Type B pancreatic cell (in vitro differentiated cells): Measurements from ENCODE around the gene HAUS6. TPM values are rescaled to one million over a fixed set of nuclear protein-coding genes. Genes with fewer than 3 reads are reported as not detected.

Experiments used
- DNase-seq: peaks from one replicate; pipeline ENCODE4 v3.0.0; 2021; ENCODE audit warnings: mixed read lengths; ENCODE audit not compliant: unreplicated experiment; ENCODE audit errors: extremely low spot score
- H3K27ac Mint-ChIP-seq: 2 replicates; pipeline ENCODE4 v1.8.0; 2021; ENCODE audit warnings: mild to moderate bottlenecking, mixed read lengths
- H3K27me3 Mint-ChIP-seq: 2 replicates; pipeline ENCODE4 v1.8.0; 2021; ENCODE audit warnings: mixed read lengths
- H3K36me3 Mint-ChIP-seq: 2 replicates; pipeline ENCODE4 v1.8.0; 2021; ENCODE audit warnings: mixed read lengths
- H3K4me1 Mint-ChIP-seq: one replicate; pipeline ENCODE4 v1.8.0; 2021; ENCODE audit warnings: mixed read lengths; ENCODE audit not compliant: unreplicated experiment
- H3K4me3 Mint-ChIP-seq: 2 replicates; pipeline ENCODE4 v1.8.0; 2021; ENCODE audit warnings: mild to moderate bottlenecking, mixed read lengths
- H3K9me3 Mint-ChIP-seq: 2 replicates; pipeline ENCODE4 v1.8.0; 2021; ENCODE audit warnings: mixed read lengths
- total RNA-seq: library from RNA; stranded (reverse); gene quantifications from 2 replicates; pipeline ENCODE4 v1.2.1, GENCODE V29; 2021; ENCODE audit warnings: low replicate concordance
- TF ChIP-seq, protein P1 (sequence below): fragments of 200-600 bp; sonication (generic); conservative IDR thresholded peaks from 2 replicates; pipeline ENCODE4 v1.5.0; 2021; ENCODE audit warnings: antibody characterized with exemption, mild to moderate bottlenecking

Gene HAUS6
- total RNA-seq, 1 donor from 2014 or later: 20.7 TPM

DNA sequence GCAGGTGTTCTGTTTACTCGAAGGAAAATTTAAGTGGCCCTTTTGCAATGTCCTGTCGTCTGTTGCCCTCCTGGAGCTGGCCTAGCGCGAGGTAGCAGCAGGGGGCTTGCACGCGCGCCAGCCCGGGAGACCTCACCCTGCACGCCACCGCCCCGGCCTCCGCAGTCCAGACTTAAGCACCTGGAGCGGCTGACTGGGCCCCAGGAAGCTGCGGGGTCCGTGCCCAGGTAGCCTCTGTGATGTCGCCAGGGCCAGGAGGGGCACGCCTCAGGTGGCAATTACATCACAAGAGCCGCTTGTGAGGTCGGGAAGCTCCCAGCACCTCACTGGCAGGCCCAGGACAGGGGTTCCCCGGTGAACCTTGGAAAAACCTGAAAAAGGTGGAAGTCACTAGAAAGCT, 69.7 kb downstream of the HAUS6 start, which contains the start of gene SAXO1:
Gene SAXO1, minus strand, starts transcription at position 195 of the 400 bp plus-strand sequence. CDS start 301 bp downstream, outside the sequence.
- H3K27me3 Mint-ChIP-seq: peaks cover 7% of the 10 kb centered on the region
- H3K36me3 Mint-ChIP-seq: no peaks in the 10 kb centered on the region
- H3K27ac Mint-ChIP-seq: no peak within 1 kb of the TSS
- H3K9me3 Mint-ChIP-seq: peaks cover 5% of the 10 kb centered on the region
- H3K4me1 Mint-ChIP-seq: peaks cover 6% of the 10 kb centered on the region
- no peak within 1 kb of the TSS for H3K4me3 Mint-ChIP-seq
- TF ChIP-seq, protein P1, sequence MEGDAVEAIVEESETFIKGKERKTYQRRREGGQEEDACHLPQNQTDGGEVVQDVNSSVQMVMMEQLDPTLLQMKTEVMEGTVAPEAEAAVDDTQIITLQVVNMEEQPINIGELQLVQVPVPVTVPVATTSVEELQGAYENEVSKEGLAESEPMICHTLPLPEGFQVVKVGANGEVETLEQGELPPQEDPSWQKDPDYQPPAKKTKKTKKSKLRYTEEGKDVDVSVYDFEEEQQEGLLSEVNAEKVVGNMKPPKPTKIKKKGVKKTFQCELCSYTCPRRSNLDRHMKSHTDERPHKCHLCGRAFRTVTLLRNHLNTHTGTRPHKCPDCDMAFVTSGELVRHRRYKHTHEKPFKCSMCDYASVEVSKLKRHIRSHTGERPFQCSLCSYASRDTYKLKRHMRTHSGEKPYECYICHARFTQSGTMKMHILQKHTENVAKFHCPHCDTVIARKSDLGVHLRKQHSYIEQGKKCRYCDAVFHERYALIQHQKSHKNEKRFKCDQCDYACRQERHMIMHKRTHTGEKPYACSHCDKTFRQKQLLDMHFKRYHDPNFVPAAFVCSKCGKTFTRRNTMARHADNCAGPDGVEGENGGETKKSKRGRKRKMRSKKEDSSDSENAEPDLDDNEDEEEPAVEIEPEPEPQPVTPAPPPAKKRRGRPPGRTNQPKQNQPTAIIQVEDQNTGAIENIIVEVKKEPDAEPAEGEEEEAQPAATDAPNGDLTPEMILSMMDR: no peak
- DNase-seq: no peak

DNA sequence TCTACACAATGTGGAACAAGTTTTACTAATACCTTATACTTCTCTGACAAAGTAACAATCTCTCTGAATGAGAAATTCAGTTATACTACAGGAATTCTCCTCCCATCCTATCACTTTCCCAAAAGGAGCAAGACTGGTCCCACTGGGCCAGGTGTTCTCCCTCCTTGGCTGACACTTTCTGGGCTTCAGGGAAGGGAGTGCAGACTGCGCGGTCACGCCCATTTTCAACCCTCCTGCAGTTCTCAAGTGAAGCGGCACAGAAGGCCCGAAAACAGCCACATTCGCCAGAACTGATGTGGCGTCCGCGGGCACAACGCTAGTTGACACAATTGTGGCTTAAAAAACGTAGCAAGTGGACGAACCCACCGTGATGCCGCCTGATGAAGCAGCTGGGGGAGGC, 70.3 kb downstream of the HAUS6 start:
- H3K36me3 Mint-ChIP-seq: no peaks in the 10 kb centered on the region
- no peak overlapping the region for H3K27ac Mint-ChIP-seq
- TF ChIP-seq, protein P1: no peak
- H3K4me1 Mint-ChIP-seq: peaks cover 6% of the 10 kb centered on the region
- DNase-seq: no peak
- H3K27me3 Mint-ChIP-seq: peaks cover 7% of the 10 kb centered on the region
- H3K4me3 Mint-ChIP-seq: no peak overlapping the region
- peaks cover 5% of the 10 kb centered on the region for H3K9me3 Mint-ChIP-seq

DNA sequence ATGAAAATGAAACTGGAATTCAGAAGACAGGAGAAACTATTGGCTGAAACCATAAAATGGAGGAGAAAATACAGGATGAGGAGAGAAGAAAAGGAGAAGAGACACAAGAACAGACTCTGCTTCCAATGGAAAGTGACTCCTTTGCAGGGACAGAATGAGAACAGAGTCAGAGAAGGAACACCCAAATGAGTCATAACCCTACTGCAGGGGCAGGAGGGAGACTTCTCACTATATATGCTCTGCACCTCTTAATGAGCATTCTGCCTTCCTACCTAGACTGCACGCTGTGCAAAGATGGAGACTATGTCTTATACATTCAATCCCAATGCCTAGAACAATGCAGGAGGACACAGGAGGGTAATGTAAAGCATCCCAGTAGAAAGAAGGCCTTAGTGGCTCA, 71.8 kb downstream of the HAUS6 start:
- H3K27ac Mint-ChIP-seq: no peak overlapping the region
- TF ChIP-seq, protein P1: no peak
- H3K4me1 Mint-ChIP-seq: peaks cover 6% of the 10 kb centered on the region
- H3K36me3 Mint-ChIP-seq: no peaks in the 10 kb centered on the region
- H3K4me3 Mint-ChIP-seq: no peak overlapping the region
- no peak for DNase-seq
- peaks cover 7% of the 10 kb centered on the region for H3K27me3 Mint-ChIP-seq
- peaks cover 5% of the 10 kb centered on the region for H3K9me3 Mint-ChIP-seq

DNA sequence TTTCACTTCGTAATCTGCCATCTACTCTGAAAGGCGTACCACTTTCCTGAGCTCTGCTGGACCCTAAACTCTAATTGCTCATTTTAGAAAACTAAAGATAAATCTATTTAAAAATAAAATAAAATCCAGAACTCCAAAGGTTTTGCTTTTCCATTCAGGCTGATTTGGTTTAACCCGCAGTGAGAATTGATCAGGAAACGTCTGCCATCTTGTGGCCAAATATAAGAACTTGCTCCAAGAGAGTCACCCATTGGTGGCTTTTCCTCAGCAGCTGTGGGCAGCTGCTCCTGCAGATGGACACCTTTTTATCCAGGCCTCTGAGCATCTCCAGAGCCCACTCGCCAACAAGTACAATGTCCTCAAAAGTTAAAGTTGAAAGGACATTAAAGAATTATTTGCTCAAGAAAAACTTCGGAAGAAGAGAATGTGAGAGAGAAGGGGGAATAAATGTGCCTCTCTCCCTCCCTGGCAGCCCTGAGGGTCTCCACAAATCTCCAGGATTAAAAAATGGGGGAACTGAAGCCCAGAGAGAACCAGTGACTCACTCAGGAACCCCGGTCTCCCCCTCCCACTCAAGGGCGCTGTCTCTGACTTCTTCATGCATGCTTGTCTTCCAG, 73.8 kb downstream of the HAUS6 start:
- peak overlapping the region; percentile 52 for H3K27ac Mint-ChIP-seq

DNA sequence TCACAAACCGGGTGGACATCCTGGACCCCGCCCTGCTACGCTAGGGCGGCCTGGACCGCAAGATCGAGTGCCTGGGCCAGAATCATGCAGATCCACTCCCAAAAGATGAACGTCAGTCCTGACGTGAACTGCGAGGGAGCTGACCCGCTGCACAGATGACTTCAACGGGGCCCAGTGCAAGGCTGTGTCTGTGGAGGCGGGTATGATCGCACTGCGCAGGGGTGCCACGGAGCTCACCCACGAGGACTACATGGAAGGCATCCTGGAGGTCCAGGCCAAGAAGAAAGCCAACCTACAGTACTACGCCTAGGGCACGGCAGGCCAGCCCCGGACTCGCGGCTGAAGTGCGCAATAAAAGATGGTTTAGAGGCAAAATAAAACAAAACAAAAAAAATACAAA, 74.9 kb downstream of the HAUS6 start:
- no peaks in the 10 kb centered on the region for H3K9me3 Mint-ChIP-seq
- DNase-seq: no peak
- no peak overlapping the region for H3K27ac Mint-ChIP-seq
- H3K27me3 Mint-ChIP-seq: peaks cover 9% of the 10 kb centered on the region
- no peaks in the 10 kb centered on the region for H3K36me3 Mint-ChIP-seq
- TF ChIP-seq, protein P1: no peak
- no peak overlapping the region for H3K4me3 Mint-ChIP-seq
- peaks cover 14% of the 10 kb centered on the region for H3K4me1 Mint-ChIP-seq

More for the DNA sequence above, 73.8 kb downstream of the HAUS6 start:
- TF ChIP-seq, protein P1: peak; percentile 89
- DNase-seq: no peak
- H3K4me1 Mint-ChIP-seq: peaks cover 6% of the 10 kb centered on the region
- no peak overlapping the region for H3K4me3 Mint-ChIP-seq
- no peaks in the 10 kb centered on the region for H3K9me3 Mint-ChIP-seq
- peaks cover 7% of the 10 kb centered on the region for H3K27me3 Mint-ChIP-seq
- H3K36me3 Mint-ChIP-seq: no peaks in the 10 kb centered on the region
